GM18508 (cell line): ENCODE results near the gene ERVFRD-1.
"Not testable (repeated sequence)": the region's sequence is repeated elsewhere in the genome, so short reads cannot be mapped to it uniquely, and the experiment has no call there.

Experiments
- ATAC-seq: cut with Tn5 transposase; IDR thresholded peaks from one replicate; pipeline ENCODE4 v1.9.1; 2021; ENCODE audit warnings: moderate number of reproducible peaks; ENCODE audit not compliant: insufficient read depth, unreplicated experiment

The ERVFRD-1 gene

DNA sequence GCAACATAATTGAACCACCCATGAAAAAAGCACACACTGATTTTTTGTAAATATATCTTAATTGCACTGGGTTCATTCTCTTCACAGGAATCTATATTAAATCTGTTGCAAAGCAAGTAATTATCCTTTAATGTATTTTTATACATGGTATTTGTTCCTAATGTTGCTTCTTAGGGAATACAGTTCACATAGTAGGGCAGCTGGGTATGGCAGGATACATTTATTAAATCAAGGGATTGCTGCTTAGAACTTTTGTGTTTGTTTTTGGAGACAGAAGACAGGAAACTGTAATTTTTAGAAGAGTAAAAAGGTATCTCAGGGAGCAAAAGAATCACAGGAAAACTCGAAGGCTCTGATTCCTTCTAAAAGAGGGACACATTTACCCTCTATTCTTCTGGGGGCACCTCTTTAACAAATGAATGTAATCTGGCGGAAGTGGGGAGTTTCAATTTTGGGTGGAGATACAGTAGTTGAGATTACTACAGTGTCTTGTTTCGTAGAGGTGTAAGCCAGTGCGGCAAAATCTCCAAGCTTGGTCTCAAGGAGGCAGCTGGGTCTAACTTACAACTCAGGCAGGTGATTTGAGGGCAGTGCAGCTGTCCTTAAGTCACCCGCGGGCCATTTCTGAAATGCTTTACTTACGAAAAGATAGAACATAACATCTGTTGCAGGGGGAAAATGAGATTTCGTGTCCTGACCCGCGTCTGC lies 18.7 kb downstream of the ERVFRD-1 start:
- peak; percentile 17 for ATAC-seq

DNA sequence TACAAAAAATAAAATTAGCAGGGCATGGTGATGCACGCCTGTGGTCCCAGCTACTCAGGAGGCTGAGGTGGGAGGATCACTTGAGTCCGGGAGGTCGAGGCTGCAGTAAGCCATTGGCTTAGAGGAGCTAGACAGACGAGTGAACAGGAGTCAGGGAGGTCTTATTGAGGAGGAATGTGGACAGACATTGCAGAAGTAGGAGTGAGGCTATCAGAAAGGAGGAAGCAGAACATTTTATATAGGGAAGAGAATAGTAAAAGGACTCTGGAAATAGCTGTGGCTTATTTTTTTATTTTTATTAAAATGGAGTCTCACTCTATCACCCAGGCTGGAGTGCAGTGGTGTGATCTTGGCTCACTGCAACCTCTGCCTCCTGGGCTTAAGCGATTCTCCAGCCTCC lies 20.4 kb downstream of the ERVFRD-1 start:
- not testable (repeated sequence) for ATAC-seq

DNA sequence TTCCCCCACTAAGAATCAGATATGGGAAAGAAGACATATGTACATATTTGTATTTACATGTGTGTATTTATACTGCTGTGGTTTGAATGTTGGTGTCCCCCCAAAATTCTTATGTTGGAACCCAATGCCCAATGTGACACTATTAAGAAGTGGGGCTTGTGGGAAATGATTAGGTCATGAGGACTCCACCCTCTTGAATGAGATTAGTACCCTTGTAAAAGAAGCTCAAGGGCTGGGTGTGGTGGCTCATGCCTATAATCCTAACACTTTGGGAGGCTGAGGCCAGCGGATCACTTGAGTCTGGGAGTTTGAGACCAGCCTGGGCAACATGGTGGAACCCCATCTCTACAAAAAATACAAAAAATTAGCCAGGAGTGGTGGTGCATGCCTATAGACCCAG lies 21.8 kb downstream of the ERVFRD-1 start:
- no peak for ATAC-seq

DNA sequence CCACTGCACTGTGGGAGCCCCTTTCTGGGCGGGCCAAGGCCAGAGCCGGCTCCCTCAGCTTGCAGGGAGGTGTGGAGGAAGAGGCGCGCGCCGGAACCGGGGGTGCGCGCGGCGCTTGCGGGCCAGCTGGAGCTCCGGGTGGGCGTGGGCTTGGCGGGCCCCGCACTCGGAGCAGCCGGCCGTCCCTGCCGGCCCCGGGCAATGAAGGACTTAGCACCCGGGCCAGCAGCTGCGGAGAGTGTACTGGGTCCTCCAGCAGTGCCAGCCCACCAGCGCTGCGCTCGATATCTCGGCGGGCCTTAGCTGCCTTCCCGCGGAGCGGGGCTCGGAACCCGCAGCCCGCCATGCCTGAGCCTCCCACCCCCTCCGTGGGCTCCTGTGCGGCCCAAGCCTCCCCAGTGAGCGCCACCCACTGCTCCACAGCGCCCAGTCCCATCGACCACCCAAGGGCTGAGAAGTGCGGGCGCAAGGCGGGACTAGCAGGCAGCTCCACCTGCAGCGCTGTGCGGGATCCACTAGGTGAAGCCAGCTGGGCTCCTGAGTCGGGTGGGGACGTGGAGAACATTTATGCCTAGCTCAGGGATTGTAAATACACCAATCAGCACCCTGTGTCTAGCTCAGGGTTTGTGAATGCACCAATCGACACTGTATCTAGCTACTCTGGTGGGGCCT lies 24.2 kb downstream of the ERVFRD-1 start:
- ATAC-seq, result not testable (repeated sequence)

DNA sequence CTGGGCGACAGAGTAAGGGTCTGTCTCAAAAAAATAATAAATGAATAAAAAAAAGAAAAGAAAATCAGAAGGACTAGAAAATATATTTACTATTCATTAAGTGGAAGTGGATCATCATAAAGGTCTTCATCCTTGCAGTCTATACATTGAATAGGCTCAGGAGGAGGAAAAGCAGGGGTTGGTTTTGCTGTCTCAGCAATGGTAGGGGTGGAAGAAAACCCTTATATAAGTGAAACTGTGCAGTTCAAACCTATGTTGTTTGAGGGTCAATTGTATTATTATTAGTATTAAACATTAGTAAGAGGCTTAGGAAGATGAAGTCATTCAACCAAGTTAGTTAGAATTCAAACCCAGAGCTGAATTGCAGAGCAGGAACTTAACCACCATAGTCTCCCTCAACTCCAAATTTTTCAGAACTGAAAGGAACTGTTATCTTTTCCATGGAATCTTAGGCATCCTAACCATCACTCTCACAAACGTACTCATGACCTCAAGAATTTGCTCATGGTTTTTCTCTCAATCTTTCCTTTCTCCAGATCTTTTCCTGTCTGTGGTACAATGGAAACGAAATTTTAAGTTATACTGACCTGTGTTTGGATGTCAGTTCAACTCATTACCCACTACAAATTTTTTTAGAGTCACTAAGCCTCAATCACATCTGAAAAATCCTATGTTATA lies 25.6 kb downstream of the ERVFRD-1 start:
- ATAC-seq, result no peak

DNA sequence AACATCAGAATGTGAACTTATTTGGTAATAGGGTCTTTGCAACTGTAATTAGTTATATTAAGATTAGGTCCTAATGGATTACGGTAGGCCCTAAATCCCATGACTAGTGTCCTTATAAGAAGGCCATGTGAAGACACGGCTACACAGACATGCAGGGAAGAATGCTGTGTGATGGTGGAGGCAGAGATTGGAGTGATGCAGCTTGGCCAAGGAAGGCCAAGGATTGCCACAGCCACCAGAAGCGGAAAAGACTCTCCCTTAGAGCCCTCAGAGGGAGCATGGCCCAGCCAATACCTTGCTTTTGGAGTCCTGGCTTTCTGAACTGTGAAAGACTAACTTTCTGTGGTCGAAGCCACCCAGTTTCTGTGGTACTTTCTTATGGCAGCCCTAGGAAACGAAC lies 27.6 kb downstream of the ERVFRD-1 start:
- no peak for ATAC-seq

DNA sequence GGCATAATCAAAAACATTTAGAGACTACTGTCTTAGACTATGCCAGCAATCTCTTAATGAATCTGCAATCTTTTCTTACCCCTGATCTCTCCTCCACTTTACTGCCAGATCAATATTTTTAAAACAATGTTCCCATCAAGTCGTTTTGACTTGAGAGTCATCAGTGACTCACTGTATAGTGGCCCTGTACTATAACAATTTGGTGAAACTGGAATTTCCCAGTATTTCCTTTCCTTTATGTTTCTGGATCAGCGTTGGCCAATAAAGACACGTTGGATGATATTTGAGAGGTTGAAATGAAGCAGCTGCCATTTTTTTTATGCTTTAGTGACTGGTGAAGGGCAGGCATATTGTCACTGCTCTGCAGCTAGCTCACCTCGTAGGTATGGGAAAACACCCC lies 28.0 kb downstream of the ERVFRD-1 start:
- ATAC-seq, result no peak

DNA sequence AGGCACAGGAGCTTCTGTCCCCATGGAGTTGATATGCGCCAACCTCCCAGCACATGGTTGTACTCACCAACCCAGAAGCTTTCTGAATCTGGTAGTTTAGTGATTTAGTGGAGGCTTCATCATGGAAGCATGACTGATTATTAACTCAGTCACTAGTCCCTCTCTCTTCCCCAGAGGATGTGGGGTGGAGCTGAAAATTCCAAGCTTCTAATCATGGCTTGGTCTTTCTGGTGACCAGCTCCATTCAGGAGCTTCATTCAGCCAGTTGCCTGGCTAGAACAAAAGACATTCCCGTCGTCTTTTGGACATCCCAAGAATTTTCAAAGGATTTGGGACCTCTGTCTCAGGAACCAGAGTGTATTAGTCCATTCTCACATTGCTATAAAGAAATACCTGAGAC lies 31.2 kb downstream of the ERVFRD-1 start:
- ATAC-seq, result no peak

DNA sequence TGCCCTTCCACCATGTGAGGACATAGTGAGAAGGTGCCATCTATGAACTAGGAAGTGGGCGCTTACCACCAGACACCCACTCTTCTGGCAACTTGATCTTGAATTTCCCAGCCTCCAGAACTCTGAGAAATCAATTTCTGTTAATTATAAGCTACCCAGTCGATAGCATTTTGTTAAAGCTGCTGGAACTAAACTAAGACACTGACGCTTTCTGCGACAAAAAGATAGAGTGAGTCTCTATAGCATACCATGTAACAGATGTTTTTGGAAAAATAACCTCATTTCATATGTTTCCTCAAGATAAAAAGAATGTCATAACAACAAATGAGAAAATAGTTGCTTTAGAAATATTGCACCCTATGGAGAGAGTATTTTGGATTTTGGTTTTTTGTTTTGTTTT lies 33.3 kb downstream of the ERVFRD-1 start:
- no peak for ATAC-seq

DNA sequence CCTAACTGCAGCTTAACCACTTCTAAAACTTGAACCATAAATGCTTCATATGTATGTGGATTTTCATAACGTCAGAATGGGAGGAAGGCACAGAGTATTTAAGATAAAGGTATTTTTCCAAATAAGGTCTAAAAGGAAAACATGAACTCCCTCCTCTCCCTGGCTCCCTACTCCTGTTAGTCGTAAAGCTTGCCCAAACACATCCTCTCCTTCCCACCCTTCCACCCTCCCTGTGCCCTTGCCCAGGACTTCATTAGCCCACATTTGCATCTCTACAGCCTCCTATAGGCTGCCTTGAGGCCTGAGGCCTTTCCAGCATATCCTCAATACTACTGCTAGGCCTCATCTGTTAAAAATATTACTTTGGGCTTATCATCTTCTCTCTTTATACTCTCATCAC lies 35.0 kb downstream of the ERVFRD-1 start:
- ATAC-seq, result no peak

DNA sequence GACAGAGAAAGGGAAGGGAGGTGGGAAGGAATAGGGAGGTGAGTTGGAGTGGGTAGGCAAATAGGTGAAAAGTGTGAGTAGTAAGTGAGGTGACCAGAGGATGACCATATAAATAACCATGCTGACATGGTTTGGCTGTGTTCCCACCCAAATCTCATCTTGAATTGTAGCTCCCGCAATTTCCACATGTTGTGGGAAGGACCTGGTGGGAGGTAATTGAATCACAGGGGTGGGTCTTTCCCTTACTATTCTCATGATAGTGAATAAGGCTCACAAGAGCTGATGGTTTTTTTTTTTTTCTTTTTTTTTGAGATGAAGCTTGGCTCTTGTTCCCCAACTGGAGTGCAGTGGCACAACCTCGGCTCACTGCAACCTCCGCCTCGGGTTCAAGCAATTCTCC lies 39.4 kb downstream of the ERVFRD-1 start:
- no peak for ATAC-seq

DNA sequence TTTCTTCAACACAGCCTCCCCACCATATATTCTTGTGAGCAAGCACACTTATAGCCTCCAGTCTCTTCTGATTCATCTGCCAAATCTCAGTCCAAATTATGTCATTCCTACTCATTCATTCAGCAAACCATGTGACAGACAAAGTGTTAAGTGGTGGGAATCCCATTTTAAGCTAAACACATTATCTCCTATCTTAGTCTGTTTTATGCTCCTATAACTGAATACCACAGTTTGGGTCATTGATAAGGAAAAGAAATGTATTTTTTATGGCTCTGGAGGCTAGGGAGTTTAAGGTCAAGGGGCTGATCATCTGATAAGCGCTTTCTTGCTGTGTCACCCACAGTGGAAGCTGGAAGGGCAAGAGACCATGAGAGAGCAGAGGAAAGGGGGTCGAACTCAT lies 41.8 kb downstream of the ERVFRD-1 start:
- no peak for ATAC-seq

DNA sequence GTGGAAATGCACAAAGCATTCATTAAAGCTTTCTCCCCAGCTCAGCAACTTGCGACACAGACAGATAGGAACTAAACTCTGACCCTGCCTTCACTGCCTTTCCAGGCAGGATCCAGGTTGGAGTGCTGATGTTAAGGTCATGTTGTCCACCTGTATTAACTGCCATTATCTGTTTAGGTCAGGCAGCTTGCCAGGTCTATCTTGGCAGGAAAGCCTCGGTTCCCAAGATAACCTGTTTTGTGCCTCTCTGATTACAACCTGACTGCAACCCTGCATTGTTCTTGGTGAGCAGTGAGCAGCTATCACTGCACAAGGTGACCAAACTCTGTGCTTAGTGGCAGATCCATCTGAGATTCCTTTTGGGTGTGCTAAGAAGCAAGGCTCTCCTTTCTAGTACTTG lies 44.2 kb downstream of the ERVFRD-1 start:
- no peak for ATAC-seq

DNA sequence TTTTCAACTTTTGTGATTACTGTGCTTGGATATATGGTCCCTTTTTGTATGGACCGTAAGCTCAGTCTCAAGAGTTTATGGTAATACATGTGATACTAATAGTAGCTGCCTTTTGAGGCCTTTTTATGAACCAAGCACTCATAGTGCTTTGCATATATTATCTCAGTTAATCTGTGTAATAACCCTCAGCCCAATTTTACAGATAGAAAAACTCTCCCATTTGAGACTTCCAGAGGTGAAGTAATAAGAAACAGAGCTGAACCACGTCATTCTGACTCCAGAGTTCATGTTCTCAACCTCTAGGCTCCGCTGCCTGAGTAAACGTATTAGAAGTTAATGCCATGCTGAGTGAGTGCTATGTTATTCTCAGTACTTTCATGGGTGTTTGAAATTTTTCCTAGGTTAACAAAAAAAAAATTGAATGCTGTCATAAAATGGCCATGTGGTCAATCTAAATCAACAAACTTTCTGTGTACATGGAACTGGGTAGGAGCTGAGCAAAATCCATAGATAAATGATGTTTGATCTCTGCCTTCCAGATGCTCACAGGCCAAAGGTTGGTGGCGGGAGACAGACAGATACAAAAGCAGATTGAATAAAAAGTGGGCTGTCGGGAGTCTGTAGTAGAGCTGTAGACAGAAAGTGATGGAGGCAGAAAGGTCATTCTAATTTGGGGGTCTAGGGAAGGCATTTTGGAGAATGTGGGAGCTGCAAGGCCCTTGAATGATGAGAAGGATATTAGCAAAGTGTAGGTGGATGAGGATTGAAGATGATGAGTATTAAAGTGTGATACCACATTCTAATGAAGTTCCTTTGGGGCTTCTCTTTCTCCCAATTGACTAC lies 44.8 kb downstream of the ERVFRD-1 start:
- ATAC-seq, result no peak

DNA sequence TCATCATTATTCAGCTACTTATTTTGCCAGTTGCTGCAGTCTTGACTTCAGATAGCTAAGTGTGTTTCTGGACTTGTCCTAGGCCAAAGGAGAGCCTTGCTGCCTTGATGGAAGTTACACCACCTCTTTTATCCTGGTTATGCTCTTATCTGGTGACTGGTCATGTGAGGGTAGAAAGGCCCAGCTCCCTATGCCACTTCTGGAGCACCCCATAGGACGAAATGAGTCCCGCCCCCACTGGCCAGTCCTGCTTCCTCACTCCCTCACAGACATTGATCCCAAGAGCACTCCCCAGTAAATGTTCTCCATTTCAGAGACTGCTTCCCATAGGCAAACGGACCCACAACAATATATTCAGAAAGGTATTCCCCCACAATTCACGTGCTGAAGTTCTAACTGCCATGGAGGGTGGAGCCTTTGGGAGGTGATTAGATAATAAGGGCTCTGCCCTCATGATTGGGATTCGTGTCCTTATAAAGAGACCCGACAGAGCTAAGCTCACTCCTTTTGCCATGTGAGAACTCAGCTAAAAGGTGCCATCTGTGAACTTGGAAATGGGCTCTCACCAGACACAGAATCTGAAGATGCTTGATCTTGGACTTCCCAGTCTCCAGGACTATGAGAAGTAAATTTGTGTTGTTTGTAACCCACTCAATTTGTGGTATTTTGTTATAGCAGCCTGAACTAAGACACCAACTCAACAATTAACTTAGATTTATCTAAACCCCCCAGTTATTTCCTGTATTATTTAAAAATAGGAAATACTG lies 45.9 kb downstream of the ERVFRD-1 start:
- ATAC-seq, result no peak

DNA sequence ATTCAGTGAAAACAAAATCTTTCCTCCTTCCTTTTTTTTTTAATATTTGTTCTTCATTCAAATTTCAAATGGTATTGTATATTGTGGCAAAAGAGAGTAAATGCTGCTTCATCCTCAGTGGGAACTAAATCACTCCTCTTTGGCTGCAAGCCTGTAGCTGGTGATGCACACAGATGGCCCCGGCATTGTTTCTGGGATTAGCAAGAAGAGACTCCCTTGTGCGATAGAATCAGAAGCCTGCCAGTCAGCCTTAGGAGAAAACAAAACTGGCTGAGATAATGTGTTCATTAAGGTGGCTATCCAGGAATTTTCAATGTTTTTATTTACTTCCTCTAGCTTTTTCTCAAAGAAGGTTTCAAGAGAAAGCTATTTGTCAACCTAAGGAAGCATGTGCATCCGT lies 46.7 kb downstream of the ERVFRD-1 start:
- no peak for ATAC-seq

DNA sequence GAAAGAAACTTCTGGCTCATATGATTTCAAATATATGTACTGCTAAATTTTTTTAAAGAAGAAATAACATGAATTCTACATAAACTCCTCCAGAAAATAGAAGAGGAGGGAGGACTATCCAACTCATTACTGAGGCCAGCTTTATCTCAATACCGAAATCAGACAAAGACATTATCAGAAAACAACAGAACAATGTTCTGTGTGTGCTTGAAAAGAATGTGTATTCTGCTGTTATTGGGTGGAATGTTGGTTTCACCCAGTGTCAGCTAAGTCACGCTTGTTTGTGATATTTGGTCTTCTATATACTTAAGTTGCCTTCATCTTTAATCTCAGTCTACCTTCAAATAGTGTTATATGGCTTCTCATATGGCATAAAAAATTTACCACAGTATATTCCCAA lies 48.8 kb downstream of the ERVFRD-1 start:
- ATAC-seq, result no peak

DNA sequence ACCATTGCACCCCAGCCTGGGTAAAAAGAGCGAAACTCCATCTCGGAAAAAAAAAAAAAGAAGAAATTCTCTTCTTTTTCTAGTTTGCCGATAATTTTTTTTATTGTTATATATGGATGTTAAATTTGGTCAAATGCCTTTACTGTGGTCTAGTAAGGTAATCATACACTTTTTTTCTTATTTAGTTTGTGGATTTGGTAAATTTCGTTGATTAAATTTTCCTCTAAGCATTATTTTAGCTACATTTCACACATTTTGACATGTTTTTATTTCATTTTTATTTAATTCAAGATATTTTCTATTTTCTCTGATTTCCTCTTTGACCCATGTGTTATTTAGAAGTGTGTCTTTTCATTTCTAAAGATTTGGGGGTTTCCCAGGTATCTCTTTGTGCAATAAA lies 49.4 kb downstream of the ERVFRD-1 start:
- ATAC-seq, result no peak

DNA sequence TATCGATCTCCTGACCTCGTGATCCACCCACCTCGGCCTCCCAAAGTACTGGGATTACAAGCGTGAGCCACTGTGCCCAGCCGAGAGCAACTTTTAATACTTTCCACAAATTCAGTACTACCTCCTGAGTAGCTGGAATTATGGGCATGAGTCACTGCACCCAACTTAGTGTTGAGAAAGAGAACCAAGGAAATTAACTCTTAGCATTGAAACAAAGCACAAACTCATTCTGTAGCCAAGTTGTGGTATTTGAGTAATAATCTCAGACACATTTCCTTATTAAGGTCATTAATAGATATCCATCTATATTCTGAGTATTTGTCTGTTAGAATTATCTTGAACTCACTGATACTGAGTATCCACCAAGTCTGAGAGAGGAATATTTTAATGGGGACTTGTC lies 53.1 kb downstream of the ERVFRD-1 start:
- ATAC-seq, result no peak

DNA sequence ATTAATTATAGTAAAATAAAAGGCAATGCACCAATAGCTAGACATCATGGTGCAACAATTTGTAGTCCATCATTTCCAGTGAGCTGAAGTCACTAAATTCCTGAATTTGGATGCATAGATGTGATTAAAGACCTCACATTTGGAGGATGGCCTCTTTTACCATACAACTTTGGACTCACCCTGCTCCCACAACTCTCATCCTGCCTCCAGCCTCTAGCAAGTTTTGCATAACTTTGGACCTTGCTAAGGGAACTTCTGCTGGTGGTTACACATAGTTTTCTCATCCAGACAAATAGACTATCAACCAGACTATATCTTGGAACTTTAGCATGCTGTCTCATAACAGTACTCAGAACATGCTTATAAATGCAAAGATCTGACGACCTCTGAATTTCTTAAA lies 54.7 kb downstream of the ERVFRD-1 start:
- ATAC-seq, result no peak
